Trophoblast cell (in vitro differentiated cells and primary cell): ENCODE data around the gene IKZF5.

Source experiments
- DNase-seq, 2 donors: peaks; one replicate each; pipeline ENCODE4 v3.0.0-alpha.2; 2016
- H2AFZ ChIP-seq: 2 replicates; pipeline ENCODE4 v1.6.1; 2013; ENCODE audit warnings: low read length, moderate library complexity, mild to moderate bottlenecking; ENCODE audit not compliant: insufficient read depth, poor library complexity
- H2AK5ac ChIP-seq: 2 replicates; pipeline ENCODE4 v1.6.1; 2013; ENCODE audit warnings: mild to moderate bottlenecking, low read length
- H2BK120ac ChIP-seq: 2 replicates; pipeline ENCODE4 v1.6.1; 2013; ENCODE audit warnings: low read length, mild to moderate bottlenecking, moderate library complexity; ENCODE audit not compliant: insufficient read depth, poor library complexity
- H2BK12ac ChIP-seq: 2 replicates; pipeline ENCODE4 v1.6.1; 2013; ENCODE audit warnings: mild to moderate bottlenecking, low read length, moderate library complexity
- H2BK5ac ChIP-seq: 2 replicates; pipeline ENCODE4 v1.6.1; 2013; ENCODE audit warnings: low read length, low read depth, moderate library complexity, mild to moderate bottlenecking; ENCODE audit not compliant: poor library complexity
- H3K14ac ChIP-seq: 2 replicates; pipeline ENCODE4 v1.6.1; 2013; ENCODE audit warnings: mild to moderate bottlenecking, low read length
- H3K18ac ChIP-seq: 2 replicates; pipeline ENCODE4 v1.6.1; 2013; ENCODE audit warnings: mild to moderate bottlenecking, low read length
- H3K23ac ChIP-seq: 2 replicates; pipeline ENCODE4 v1.6.1; 2013; ENCODE audit warnings: low read length
- H3K27ac ChIP-seq: 2 replicates; pipeline ENCODE4 v1.5.1; 2013; ENCODE audit warnings: low read depth, mild to moderate bottlenecking, inconsistent platforms, low read length, moderate library complexity
- H3K27me3 ChIP-seq: 2 replicates; pipeline ENCODE4 v1.6.1; 2013; ENCODE audit warnings: inconsistent platforms, mild to moderate bottlenecking, low read length, moderate library complexity; ENCODE audit not compliant: insufficient read depth
- H3K36me3 ChIP-seq, 2 experiments: 1 replicate in 1 of 2; 2 replicates in 1 of 2; pipeline ENCODE4 v1.6.1; 2013; ENCODE audit warnings: low read length in 2 of 2, mild to moderate bottlenecking in 2 of 2, moderate library complexity in 1 of 2; ENCODE audit not compliant: insufficient read depth in 2 of 2, control insufficient read depth in 1 of 2
- H3K4ac ChIP-seq: 2 replicates; pipeline ENCODE4 v1.6.1; 2013; ENCODE audit warnings: low read depth, mild to moderate bottlenecking, low read length, moderate library complexity
- H3K4me1 ChIP-seq, 2 experiments: 1 replicate in 1 of 2; 2 replicates in 1 of 2; pipeline ENCODE4 v1.6.1; 2013; ENCODE audit warnings: low read length in 2 of 2, mild to moderate bottlenecking in 2 of 2, moderate library complexity in 1 of 2; ENCODE audit not compliant: insufficient read depth in 2 of 2, control insufficient read depth in 1 of 2
- H3K4me2 ChIP-seq: 2 replicates; pipeline ENCODE4 v1.6.1; 2013; ENCODE audit warnings: inconsistent platforms, mild to moderate bottlenecking, low read length, moderate library complexity
- H3K4me3 ChIP-seq: 2 replicates; pipeline ENCODE4 v1.5.1; 2013; ENCODE audit warnings: mild to moderate bottlenecking, low read depth, low read length, inconsistent platforms
- H3K79me1 ChIP-seq: one replicate; pipeline ENCODE4 v1.6.1; 2013; ENCODE audit warnings: low read length
- H3K79me2 ChIP-seq: 2 replicates; pipeline ENCODE4 v1.6.1; 2013; ENCODE audit warnings: low read length, mild to moderate bottlenecking; ENCODE audit not compliant: control insufficient read depth, insufficient read depth, poor library complexity
- H3K9ac ChIP-seq: 2 replicates; pipeline ENCODE4 v1.6.1; 2013; ENCODE audit warnings: mild to moderate bottlenecking, low read length
- H3K9me3 ChIP-seq: 2 replicates; pipeline ENCODE4 v1.6.1; 2013; ENCODE audit warnings: low read depth, mild to moderate bottlenecking, control low read depth, inconsistent platforms, low read length; ENCODE audit not compliant: insufficient read depth
- H4K12ac ChIP-seq: 2 replicates; pipeline ENCODE4 v1.6.1; 2013; ENCODE audit warnings: low read depth, mild to moderate bottlenecking, low read length, moderate library complexity
- H4K8ac ChIP-seq: 2 replicates; pipeline ENCODE4 v1.6.1; 2013; ENCODE audit warnings: low read depth, mild to moderate bottlenecking, low read length, moderate library complexity
- H4K91ac ChIP-seq: one replicate; pipeline ENCODE4 v1.6.1; 2013; ENCODE audit warnings: low read depth, mild to moderate bottlenecking, low read length, moderate library complexity
- WGBS: extraction: QIAGEN DNeasy Blood & Tissue Kit; methylation state at CpG from one replicate; pipeline ENCODE4 v1.1.7; 2013; ENCODE audit warnings: missing lambda C conversion rate; ENCODE audit not compliant: insufficient read length, insufficient coverage; ENCODE audit errors: extremely low coverage; 5-methylcytosine and 5-hydroxymethylcytosine counted together

Gene IKZF5

GRCh38 chr10:122968698-122969097 is 39.9 kb downstream of the IKZF5 start:
- H3K23ac ChIP-seq: no peak overlapping the region
- no peak overlapping the region for H4K91ac ChIP-seq
- H3K79me2 ChIP-seq: no peaks in the 10 kb centered on the region
- H3K27ac ChIP-seq: no peak overlapping the region
- no peak for DNase-seq
- H2AK5ac ChIP-seq: no peak overlapping the region
- H2BK5ac ChIP-seq: no peak overlapping the region
- no peak overlapping the region for H2BK120ac ChIP-seq
- H3K18ac ChIP-seq: no peak overlapping the region
- H3K4me2 ChIP-seq: no peak overlapping the region
- no peak overlapping the region for H3K4ac ChIP-seq
- H3K27me3 ChIP-seq: no peaks in the 10 kb centered on the region
- no peak overlapping the region for H3K9ac ChIP-seq
- H3K14ac ChIP-seq: no peak overlapping the region
- H4K12ac ChIP-seq: no peak overlapping the region
- H3K9me3 ChIP-seq: peaks cover 4% of the 10 kb centered on the region
- no peaks in the 10 kb centered on the region for H3K79me1 ChIP-seq
- H3K4me3 ChIP-seq: no peak overlapping the region
- WGBS: no CpG with 5 or more reads among the region's 3 CpGs
- H3K36me3 ChIP-seq: no peaks in the 10 kb centered on the region
- H2BK12ac ChIP-seq: no peak overlapping the region
- H3K4me1 ChIP-seq: no peaks in the 10 kb centered on the region
- H2AFZ ChIP-seq: no peak overlapping the region
- no peak overlapping the region for H4K8ac ChIP-seq

- Histone ChIP-seq H3K27ac (no peak overlapping the region), H3K4me1 (no peaks in the 10 kb centered on the region), H3K4me2 (no peak overlapping the region), H3K23ac (no peak overlapping the region), H3K4me3 (no peak overlapping the region), H4K91ac (no peak overlapping the region), H3K36me3 (no peaks in the 10 kb centered on the region), H4K8ac (no peak overlapping the region), H3K14ac (no peak overlapping the region), H2AFZ (no peak overlapping the region), H3K9ac (no peak overlapping the region), H2BK12ac (no peak overlapping the region), H2BK120ac (no peak overlapping the region), H3K4ac (no peak overlapping the region), H3K18ac (no peak overlapping the region), H3K79me1 (no peaks in the 10 kb centered on the region), H3K27me3 (no peaks in the 10 kb centered on the region), H2BK5ac (no peak overlapping the region), H4K12ac (no peak overlapping the region), H3K9me3 (peaks cover 4% of the 10 kb centered on the region), H3K79me2 (no peaks in the 10 kb centered on the region), H2AK5ac (no peak overlapping the region)
- DNase-seq: no peak
These were observed 41.7 kb downstream of the IKZF5 start for GRCh38 chr10:122966879-122967278.

GRCh38 chr10:122962405-122962804 is 46.2 kb downstream of the IKZF5 start:
- no peak overlapping the region for H4K12ac ChIP-seq
- H3K4me1 ChIP-seq: no peaks in the 10 kb centered on the region
- DNase-seq: no peak
- no peak overlapping the region for H3K4me2 ChIP-seq
- no peak overlapping the region for H3K14ac ChIP-seq
- H3K36me3 ChIP-seq: no peaks in the 10 kb centered on the region
- no peak overlapping the region for H2BK120ac ChIP-seq
- no peak overlapping the region for H2BK12ac ChIP-seq
- no CpG with 5 or more reads among the region's 3 CpGs for WGBS
- H3K27me3 ChIP-seq: no peaks in the 10 kb centered on the region
- no peak overlapping the region for H3K4me3 ChIP-seq
- no peak overlapping the region for H2AFZ ChIP-seq
- no peak overlapping the region for H4K91ac ChIP-seq
- no peak overlapping the region for H2AK5ac ChIP-seq
- no peak overlapping the region for H3K27ac ChIP-seq
- no peak overlapping the region for H3K23ac ChIP-seq
- no peaks in the 10 kb centered on the region for H3K79me1 ChIP-seq
- H4K8ac ChIP-seq: no peak overlapping the region
- H3K18ac ChIP-seq: no peak overlapping the region
- H3K79me2 ChIP-seq: no peaks in the 10 kb centered on the region
- no peak overlapping the region for H3K9ac ChIP-seq
- no peak overlapping the region for H2BK5ac ChIP-seq
- peaks cover 4% of the 10 kb centered on the region for H3K9me3 ChIP-seq
- H3K4ac ChIP-seq: no peak overlapping the region

GRCh38 chr10:122957474-122957873 is 51.1 kb downstream of the IKZF5 start:
- Histone ChIP-seq H3K36me3 (no peaks in the 10 kb centered on the region), H2AFZ (no peak overlapping the region), H4K8ac (no peak overlapping the region), H3K27ac (no peak overlapping the region), H3K79me2 (peaks cover 3% of the 10 kb centered on the region), H2BK5ac (no peak overlapping the region), H3K4me1 (peaks cover 3% of the 10 kb centered on the region in 2 experiments), H2AK5ac (no peak overlapping the region), H3K18ac (no peak overlapping the region), H3K4ac (no peak overlapping the region), H2BK12ac (no peak overlapping the region), H3K27me3 (no peaks in the 10 kb centered on the region), H2BK120ac (no peak overlapping the region), H3K9ac (no peak overlapping the region), H4K91ac (no peak overlapping the region), H3K23ac (no peak overlapping the region), H4K12ac (no peak overlapping the region), H3K14ac (no peak overlapping the region), H3K4me2 (no peak overlapping the region), H3K79me1 (peaks cover 6% of the 10 kb centered on the region), H3K9me3 (peaks cover 6% of the 10 kb centered on the region), H3K4me3 (no peak overlapping the region)
- DNase-seq: peak in 1 of 2 donors; percentile 20
- WGBS: no CpG with 5 or more reads among the region's 5 CpGs
